Hematopoietic multipotent progenitor cell treated with erythropoietin and hydrocortisone succinate and interleukin-3 and kit ligand, for 4 days (in vitro differentiated cells): ENCODE measurements around the gene RBM44.
A peak's percentile ranks its signal among the peaks of the same experiment; 100 is the strongest.
"Not testable (repeated sequence)": the region's sequence is repeated elsewhere in the genome, so short reads cannot be mapped to it uniquely, and the experiment has no call there.

ENCODE experiments used
- DNase-seq: peaks from one replicate; pipeline ENCODE4 v3.0.0-alpha.2; 2015

RBM44 gene

GRCh38 chr2:237783678-237784077 lies 14.9 kb upstream of the RBM44 start:
- not testable (repeated sequence) for DNase-seq

- DNase-seq, result no peak
Measured at GRCh38 chr2:237786936-237787335, 11.6 kb upstream of the RBM44 start.

- DNase-seq, result no peak
Measured at GRCh38 chr2:237790353-237790752, 8.2 kb upstream of the RBM44 start.

- peak; percentile 18 for DNase-seq
Measured at GRCh38 chr2:237791977-237792727, 6.4 kb upstream of the RBM44 start.

- no peak for DNase-seq
Measured at GRCh38 chr2:237797253-237797652, 1.3 kb upstream of the RBM44 start.

- no peak for DNase-seq
Measured at GRCh38 chr2:237799060-237799428, 465 bp downstream of the RBM44 start.

GRCh38 chr2:237801466-237801865 lies 2.9 kb downstream of the RBM44 start:
- no peak for DNase-seq

- DNase-seq, result no peak
Measured at GRCh38 chr2:237806334-237806733, 7.8 kb downstream of the RBM44 start.

GRCh38 chr2:237815637-237816036 lies 17.1 kb downstream of the RBM44 start:
- DNase-seq, result no peak

- DNase-seq, result no peak
Measured at GRCh38 chr2:237816531-237816930, 18.0 kb downstream of the RBM44 start.

- peak; percentile 74 for DNase-seq
Measured at GRCh38 chr2:237818066-237818473, 19.5 kb downstream of the RBM44 start.

GRCh38 chr2:237819231-237819630 lies 20.7 kb downstream of the RBM44 start:
- DNase-seq, result peak; percentile 38

- no peak for DNase-seq
Measured at GRCh38 chr2:237820421-237820820, 21.8 kb downstream of the RBM44 start.

GRCh38 chr2:237823544-237823943 lies 25.0 kb downstream of the RBM44 start:
- no peak for DNase-seq

GRCh38 chr2:237824085-237824484 lies 25.5 kb downstream of the RBM44 start:
- no peak for DNase-seq

- DNase-seq, result no peak
Measured at GRCh38 chr2:237827421-237827987, 28.9 kb downstream of the RBM44 start.

GRCh38 chr2:237830522-237830921 lies 31.9 kb downstream of the RBM44 start:
- no peak for DNase-seq

- DNase-seq, result no peak
Measured at GRCh38 chr2:237833546-237833945, 35.0 kb downstream of the RBM44 start.

- DNase-seq, result no peak
Measured at GRCh38 chr2:237835372-237835771, 36.8 kb downstream of the RBM44 start.

GRCh38 chr2:237841051-237841450 lies 42.5 kb downstream of the RBM44 start:
- DNase-seq, result no peak

GRCh38 chr2:237848940-237849339 lies 50.4 kb downstream of the RBM44 start:
- not testable (repeated sequence) for DNase-seq

- DNase-seq, result no peak
Measured at GRCh38 chr2:237854295-237854694, 55.7 kb downstream of the RBM44 start.

GRCh38 chr2:237857791-237858190 lies 59.2 kb downstream of the RBM44 start:
- no peak for DNase-seq

- DNase-seq, result peak; percentile 90
Measured at GRCh38 chr2:237858294-237859081, 59.9 kb downstream of the RBM44 start.
